NCI-H460 (cell line): ENCODE measurements around the gene CTBP2. TPM values are rescaled to one million over a fixed set of nuclear protein-coding genes. Genes with fewer than 3 reads are reported as not detected.

Experiments used
- DNase-seq: peaks from one replicate; pipeline ENCODE4 v3.0.0-alpha.2; 2016; ENCODE audit warnings: low read depth; ENCODE audit errors: extremely low read depth
- total RNA-seq: library from RNA; depleted of rRNA; stranded (reverse); fragments of >200 nt; shearing (Covaris generic); gene quantifications from 2 replicates; pipeline ENCODE4 v1.2.3, GENCODE V29; 2014

CTBP2 gene
- total RNA-seq, 1 experiment from 2014 or later, result 75.1 TPM

GRCh38 chr10:125112697-125113494 is 47.5 kb downstream of the CTBP2 start:
- no peak for DNase-seq

- DNase-seq, result no peak
Measured at GRCh38 chr10:125111118-125111727, 49.1 kb downstream of the CTBP2 start.

GRCh38 chr10:125107965-125108580 is 52.3 kb downstream of the CTBP2 start:
- no peak for DNase-seq

DNA sequence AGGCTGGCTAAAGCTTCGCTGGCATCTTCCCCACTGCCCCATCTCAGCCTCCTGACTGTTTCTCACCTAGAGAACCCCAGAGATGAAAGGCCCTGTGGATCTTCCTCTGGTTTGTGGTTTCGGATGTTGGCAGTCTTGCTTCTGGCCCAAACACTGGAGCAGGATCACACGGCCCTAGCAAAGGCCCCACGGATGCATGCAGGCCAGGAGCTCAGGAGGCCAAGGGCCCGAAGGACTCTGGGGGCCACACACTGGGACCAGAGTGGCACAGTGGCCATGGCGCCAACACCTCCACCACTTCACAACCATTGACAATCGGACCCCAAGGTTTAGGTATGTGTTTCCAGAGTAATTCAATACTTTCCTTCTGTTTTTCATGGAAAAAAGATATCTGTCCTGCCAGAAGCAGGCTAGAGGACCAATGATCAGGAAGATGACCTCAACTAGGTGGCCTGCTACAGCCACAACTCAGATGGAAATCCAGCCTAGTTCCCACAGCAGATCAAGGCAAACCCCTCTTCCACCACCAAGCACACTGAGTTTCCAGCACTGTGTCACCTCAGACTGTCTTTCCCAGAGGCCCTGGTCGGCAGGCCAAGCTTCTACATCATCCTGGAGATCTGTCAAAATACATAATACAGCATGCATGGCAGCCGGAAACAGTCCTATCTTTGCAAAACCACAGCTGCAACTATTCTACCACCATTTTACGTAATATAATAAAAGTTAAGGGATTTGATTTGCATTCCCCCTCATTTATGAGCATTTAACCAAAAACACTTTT is 53.0 kb downstream of the CTBP2 start:
- no peak for DNase-seq

- DNase-seq, result no peak
Measured at GRCh38 chr10:125106586-125106985, 53.8 kb downstream of the CTBP2 start.

DNA sequence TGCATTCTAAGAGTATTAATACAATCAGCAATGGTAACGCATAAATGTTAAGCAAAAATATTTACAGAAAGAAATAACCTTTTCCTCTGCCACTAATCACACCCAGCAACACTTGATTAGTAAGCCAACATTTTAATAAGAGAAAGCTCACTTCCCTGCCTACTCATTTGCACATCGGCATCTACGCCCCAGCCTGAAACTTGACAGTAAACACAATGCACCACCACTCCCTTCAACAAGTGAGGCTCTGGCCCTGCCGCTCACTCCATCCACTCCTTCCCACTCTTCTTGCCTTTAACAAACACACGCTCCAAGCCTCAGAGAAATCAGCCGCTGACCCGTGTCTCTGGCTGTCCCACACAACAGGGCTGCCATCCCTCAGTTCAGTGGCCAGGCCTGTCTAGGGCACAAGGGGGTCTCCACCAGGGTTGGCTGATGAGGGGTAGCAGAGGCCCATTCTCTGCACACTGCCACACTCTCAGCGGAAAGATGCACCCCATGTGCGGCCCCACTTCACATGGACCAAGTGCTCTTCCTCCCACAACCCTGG is 54.6 kb downstream of the CTBP2 start:
- no peak for DNase-seq

DNA sequence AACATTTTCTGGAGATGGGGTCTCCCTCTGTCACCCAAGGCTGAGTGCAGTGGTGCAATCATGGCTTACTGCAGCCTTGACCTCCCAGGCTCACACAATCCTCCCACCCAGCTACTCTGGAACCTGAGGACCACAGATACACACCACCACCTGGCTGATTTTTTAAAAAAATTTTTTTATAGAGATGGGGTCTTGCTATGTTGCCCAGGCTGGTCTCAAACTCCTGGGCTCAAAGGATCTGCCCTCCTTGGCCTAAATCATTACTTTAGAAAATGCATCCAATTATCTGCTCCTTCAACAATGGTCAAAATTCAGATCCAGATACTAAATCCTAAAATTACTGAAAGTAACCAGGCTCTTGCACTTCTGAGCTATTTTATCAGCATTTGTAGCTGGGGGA is 55.2 kb downstream of the CTBP2 start:
- DNase-seq, result no peak

DNA sequence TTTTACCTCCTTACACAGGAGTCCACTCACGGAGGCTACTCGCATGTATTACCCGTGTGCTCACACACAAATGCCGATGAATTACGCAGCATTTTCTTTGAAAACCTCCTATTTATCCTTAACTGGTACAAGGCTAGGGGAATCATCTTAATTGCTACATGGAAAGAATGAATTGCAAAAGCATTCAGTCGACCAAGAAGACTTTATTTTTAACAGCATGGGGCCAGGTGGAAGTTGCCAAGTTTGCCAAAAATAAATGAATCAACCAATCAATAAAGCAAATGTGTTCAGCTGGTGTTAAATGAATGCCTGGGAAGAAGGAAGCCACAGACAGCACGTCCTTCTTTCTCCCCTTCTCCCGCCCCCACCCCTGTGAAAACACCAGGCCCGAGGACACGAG is 55.8 kb downstream of the CTBP2 start:
- no peak for DNase-seq

GRCh38 chr10:125103924-125104323 is 56.4 kb downstream of the CTBP2 start:
- DNase-seq, result no peak

DNA sequence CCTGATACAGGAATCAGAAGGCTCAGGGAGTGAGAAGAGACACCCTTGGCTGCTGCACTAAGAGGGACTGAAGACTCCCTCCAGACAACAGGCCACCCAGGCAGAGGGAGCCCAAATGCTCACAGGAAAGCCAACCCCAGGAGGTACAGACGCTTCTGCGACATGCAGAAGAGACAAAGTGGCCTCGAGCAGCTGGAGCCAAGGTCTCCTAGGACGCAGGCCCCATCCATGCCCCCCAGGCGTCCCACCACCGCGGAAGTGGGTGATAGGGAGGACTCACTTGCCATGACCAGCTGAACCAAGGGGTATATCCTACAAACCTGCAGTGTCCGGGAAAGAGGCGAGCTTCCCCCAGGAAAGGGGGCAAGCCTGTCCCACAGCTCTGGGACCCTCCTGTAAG is 56.9 kb downstream of the CTBP2 start:
- no peak for DNase-seq

- DNase-seq, result no peak
Measured at GRCh38 chr10:125102821-125103220, 57.5 kb downstream of the CTBP2 start.

DNA sequence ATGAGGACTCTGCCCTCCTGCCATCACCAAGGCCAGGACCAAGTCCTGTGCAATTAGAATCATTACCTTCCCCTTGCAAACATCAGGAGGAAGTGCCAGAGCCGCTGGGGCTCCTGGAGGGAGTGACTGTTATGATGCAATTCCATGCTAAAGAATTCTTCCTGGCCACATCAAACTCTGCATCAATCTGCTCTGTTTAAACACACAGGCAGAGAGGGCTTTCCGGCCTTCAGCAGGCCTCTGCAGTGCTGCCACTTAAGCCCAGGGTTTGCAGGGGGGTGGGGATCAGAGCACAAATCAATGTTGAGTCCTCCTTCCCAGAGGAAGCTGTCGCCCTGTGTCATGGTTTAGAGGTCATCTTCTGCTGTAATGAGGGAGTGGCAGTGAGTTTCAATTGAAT is 58.1 kb downstream of the CTBP2 start:
- DNase-seq, result no peak

DNA sequence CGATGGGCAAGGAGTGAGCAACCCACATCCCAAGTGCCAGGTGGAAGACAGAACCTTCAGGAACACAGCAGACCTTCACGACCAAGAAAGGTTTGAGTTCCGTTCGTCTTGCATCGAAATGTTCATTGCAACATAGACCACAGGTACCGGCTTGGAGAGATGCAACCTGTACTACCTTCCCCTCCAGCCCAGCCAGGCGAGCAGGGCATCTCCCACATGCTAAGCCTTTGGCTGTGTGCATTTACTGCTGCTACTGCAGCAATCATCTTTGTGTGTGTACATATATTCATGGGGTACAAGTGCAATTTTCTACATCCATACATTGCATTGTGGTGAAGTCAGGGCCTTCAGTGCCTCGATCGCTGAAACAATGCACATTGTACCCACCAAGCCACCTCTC is 58.8 kb downstream of the CTBP2 start:
- DNase-seq, result no peak

- no peak for DNase-seq
Measured at GRCh38 chr10:125101049-125101448, 59.3 kb downstream of the CTBP2 start.

GRCh38 chr10:125097409-125098070 is 62.8 kb downstream of the CTBP2 start:
- no peak for DNase-seq

GRCh38 chr10:125096975-125097374 is 63.4 kb downstream of the CTBP2 start:
- DNase-seq, result no peak

DNA sequence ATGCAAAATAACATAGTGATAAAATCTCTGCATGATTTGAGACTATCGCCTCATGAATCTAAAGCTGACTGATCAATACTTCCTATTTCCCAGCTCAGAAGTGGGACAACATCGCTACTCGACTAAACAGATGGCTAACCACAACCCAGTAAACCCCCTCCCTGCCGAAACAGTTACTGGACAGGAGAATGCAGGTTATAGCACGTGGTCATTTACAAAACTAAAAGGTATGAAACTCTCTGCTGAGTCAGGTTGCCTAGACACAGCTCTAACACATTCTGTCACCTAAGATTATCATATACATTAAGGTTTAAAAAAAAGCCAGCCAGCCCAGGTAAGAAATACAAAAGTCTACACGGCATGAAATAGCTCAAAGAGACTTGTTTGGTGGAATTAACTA is 64.0 kb downstream of the CTBP2 start:
- DNase-seq, result no peak

GRCh38 chr10:125095776-125096175 is 64.6 kb downstream of the CTBP2 start:
- no peak for DNase-seq

DNA sequence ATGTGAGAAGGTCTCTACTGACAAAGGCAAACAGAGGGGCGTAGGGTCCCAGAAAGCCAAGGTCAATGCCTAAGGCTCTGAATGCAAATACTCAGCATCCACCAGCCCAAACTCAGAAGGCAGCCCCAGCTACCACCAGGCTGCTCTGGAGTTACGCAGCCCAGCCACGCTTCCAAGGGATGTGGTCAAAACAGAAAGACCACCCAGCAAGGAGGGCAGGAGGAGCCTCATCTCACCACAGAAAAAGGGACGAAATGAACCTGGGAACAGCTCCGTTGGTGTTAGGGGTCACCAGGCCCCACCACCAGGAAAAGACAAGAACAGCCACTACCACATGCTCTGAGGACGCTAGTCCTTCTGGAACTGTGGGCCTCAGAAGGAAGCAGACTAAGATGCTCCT is 65.1 kb downstream of the CTBP2 start:
- DNase-seq, result no peak

DNA sequence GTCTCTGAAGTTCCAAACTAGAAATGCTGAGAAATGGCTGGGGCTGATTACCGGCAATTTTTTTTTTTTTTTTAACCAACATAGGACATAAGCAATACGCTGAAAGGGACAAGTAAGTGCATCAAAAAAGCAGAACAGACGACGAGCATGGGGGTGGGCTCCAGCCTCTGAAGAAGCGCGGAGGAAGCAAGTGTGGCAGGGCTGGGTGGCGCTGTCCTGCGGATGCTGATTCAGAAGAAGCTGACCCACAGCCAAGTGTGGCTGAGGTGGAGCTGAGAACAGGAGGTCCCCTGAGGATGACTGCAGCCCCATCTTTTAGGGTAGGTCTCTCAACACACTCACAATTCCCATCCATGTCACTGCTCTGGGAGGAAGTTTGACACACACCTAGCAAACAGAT is 65.6 kb downstream of the CTBP2 start:
- no peak for DNase-seq
